IMR-90 (cell line): ENCODE measurements around the gene M6PR. TPM values are rescaled to one million over a fixed set of nuclear protein-coding genes. Genes with fewer than 3 reads are reported as not detected.

Experiments used
- ATAC-seq: fragments of 200-7000 bp; cut with Tn5 transposase; 2 replicates; pipeline ENCODE4 v1.9.1; 2020; ENCODE audit warnings: low read depth, mild to moderate bottlenecking, moderate library complexity
- BruUV-seq: library from RNA; stranded (reverse); fragments of 400-500 nt; replicated peaks from 2 replicates; lab custom pipeline; 2021; lab: Mats Ljungman, UMichigan
- CTCF ChIA-PET: fragments of 300-600 bp; formaldehyde crosslinking; extraction: SDS; loops from one replicate; lab custom pipeline; 2021; ENCODE audit warnings: antibody characterized with exemption; lab: Yijun Ruan, JAX
- POLR2A ChIA-PET: fragments of 300-600 bp; sonication (Branson Sonifier 250); formaldehyde crosslinking; loops from one replicate; lab custom pipeline; 2022; ENCODE audit warnings: antibody characterized with exemption; ENCODE audit not compliant: unreplicated experiment; lab: Charles Lee
- DNase-seq: peaks from one replicate; pipeline ENCODE4 v3.0.0; 2013
- H2AFZ ChIP-seq: replicated peaks from 2 replicates; pipeline ENCODE3; 2013; ENCODE audit warnings: low read length, mild to moderate bottlenecking; ENCODE audit not compliant: poor library complexity
- H2AK5ac ChIP-seq: 2 replicates; pipeline ENCODE4 v1.6.1; 2013; ENCODE audit warnings: low read depth, low read length, inconsistent platforms
- H2AK9ac ChIP-seq: replicated peaks from 2 replicates; pipeline ENCODE3; 2013; ENCODE audit warnings: mild to moderate bottlenecking, low read depth, low read length, moderate library complexity; ENCODE audit not compliant: poor library complexity
- H2BK120ac ChIP-seq: 2 replicates; pipeline ENCODE4 v1.6.1; 2013; ENCODE audit warnings: low read depth, low read length, inconsistent platforms
- H2BK15ac ChIP-seq: 3 replicates; pipeline ENCODE4 v1.6.1; 2013; ENCODE audit warnings: low read depth, low read length, inconsistent platforms
- H2BK20ac ChIP-seq: 2 replicates; pipeline ENCODE4 v1.6.1; 2013; ENCODE audit warnings: low read depth, mild to moderate bottlenecking, inconsistent platforms, low read length, moderate library complexity
- H2BK5ac ChIP-seq: 2 replicates; pipeline ENCODE4 v1.6.1; 2013; ENCODE audit warnings: mild to moderate bottlenecking, low read depth, low read length, inconsistent platforms; ENCODE audit not compliant: poor library complexity, severe bottlenecking
- H3K14ac ChIP-seq: replicated peaks from 2 replicates; pipeline ENCODE4 v1.6.1; 2013; ENCODE audit warnings: low read depth, low read length, inconsistent platforms
- H3K18ac ChIP-seq: 2 replicates; pipeline ENCODE4 v1.6.1; 2013; ENCODE audit warnings: low read depth, low read length, control low read depth
- H3K23ac ChIP-seq: 2 replicates; pipeline ENCODE4 v1.6.1; 2013; ENCODE audit warnings: low read depth, low read length, inconsistent platforms
- H3K27ac ChIP-seq: 2 replicates; pipeline ENCODE4 v1.5.1; 2013; ENCODE audit warnings: mild to moderate bottlenecking, control low read depth, low read length; ENCODE audit not compliant: insufficient read depth
- H3K27me3 ChIP-seq: 2 replicates; pipeline ENCODE4 v1.6.1; 2013; ENCODE audit warnings: low read length; ENCODE audit not compliant: control insufficient read depth, insufficient read depth
- H3K36me3 ChIP-seq: 2 replicates; pipeline ENCODE4 v1.6.1; 2013; ENCODE audit warnings: low read length, mixed read lengths; ENCODE audit not compliant: control insufficient read depth, insufficient read depth
- H3K4ac ChIP-seq: 2 replicates; pipeline ENCODE4 v1.6.1; 2013; ENCODE audit warnings: low read depth, low read length, inconsistent platforms
- H3K4me1 ChIP-seq: 2 replicates; pipeline ENCODE4 v1.6.1; 2013; ENCODE audit warnings: low read length, mixed read lengths; ENCODE audit not compliant: control insufficient read depth, insufficient read depth
- H3K4me2 ChIP-seq: 2 replicates; pipeline ENCODE4 v1.6.1; 2013; ENCODE audit warnings: low read depth, mild to moderate bottlenecking, control low read depth, low read length, moderate library complexity
- H3K4me3 ChIP-seq: 2 replicates; pipeline ENCODE4 v1.5.1; 2013; ENCODE audit warnings: low read depth, mild to moderate bottlenecking, control low read depth, low read length, moderate library complexity; ENCODE audit not compliant: insufficient read depth
- H3K56ac ChIP-seq: 2 replicates; pipeline ENCODE4 v1.6.1; 2013; ENCODE audit warnings: low read length, inconsistent platforms; ENCODE audit not compliant: insufficient read depth; ENCODE audit errors: extremely low read depth
- H3K79me1 ChIP-seq, 2 experiments: 2 replicates each; pipeline ENCODE4 v1.6.1; 2013; ENCODE audit warnings: low read length in 2 of 2, inconsistent platforms in 1 of 2, low read depth in 1 of 2
- H3K9ac ChIP-seq: 2 replicates; pipeline ENCODE4 v1.6.1; 2013; ENCODE audit warnings: low read depth, low read length, control low read depth
- H3K9me1 ChIP-seq: 2 replicates; pipeline ENCODE4 v1.6.1; 2013; ENCODE audit warnings: low read length, inconsistent platforms; ENCODE audit not compliant: insufficient read depth
- H3K9me3 ChIP-seq: 2 replicates; pipeline ENCODE4 v1.6.1; 2013; ENCODE audit warnings: low read length; ENCODE audit not compliant: control insufficient read depth, insufficient read depth
- H4K20me1 ChIP-seq: 2 replicates; pipeline ENCODE4 v1.6.1; 2013; ENCODE audit warnings: low read length, inconsistent platforms; ENCODE audit not compliant: insufficient read depth
- H4K5ac ChIP-seq: 2 replicates; pipeline ENCODE4 v1.6.1; 2013; ENCODE audit warnings: mild to moderate bottlenecking, low read depth, low read length, control low read depth
- H4K8ac ChIP-seq, 2 experiments: 2 replicates each; pipeline ENCODE4 v1.6.1; 2013; ENCODE audit warnings: low read depth in 2 of 2, low read length in 2 of 2, control low read depth in 1 of 2, inconsistent platforms in 1 of 2
- H4K91ac ChIP-seq: 2 replicates; pipeline ENCODE4 v1.6.1; 2013; ENCODE audit warnings: low read depth, low read length, inconsistent platforms; ENCODE audit not compliant: insufficient read depth
- BHLHE40 ChIP-seq: fragments of 150-350 bp; IDR thresholded peaks from 2 replicates; pipeline ENCODE4 v1.6.1; 2016; ENCODE audit warnings: mild to moderate bottlenecking, low read depth, low read length
- CEBPB ChIP-seq: IDR thresholded peaks from 2 replicates; pipeline ENCODE4 v1.6.1; 2012; ENCODE audit warnings: low read depth, low read length, improper control_type of control experiment
- CHD1 ChIP-seq: IDR thresholded peaks from 2 replicates; pipeline ENCODE4 v1.6.1; 2012; ENCODE audit warnings: low read depth, low read length, improper control_type of control experiment
- CTCF ChIP-seq: conservative IDR thresholded peaks from 2 replicates; pipeline ENCODE4 v1.5.1; 2012; ENCODE audit warnings: mild to moderate bottlenecking, low read depth, low read length, improper control_type of control experiment
- ELK1 ChIP-seq: fragments of 150-350 bp; IDR thresholded peaks from 2 replicates; pipeline ENCODE4 v1.6.1; 2016; ENCODE audit warnings: low read depth, mild to moderate bottlenecking, low read length, moderate library complexity, borderline replicate concordance
- FOS ChIP-seq: fragments of 150-350 bp; IDR thresholded peaks from 2 replicates; pipeline ENCODE4 v1.6.1; 2016; ENCODE audit warnings: low read depth, low read length
- MAFK ChIP-seq: IDR thresholded peaks from 2 replicates; pipeline ENCODE4 v1.6.1; 2012; ENCODE audit warnings: low read depth, low read length, improper control_type of control experiment
- MAZ ChIP-seq: IDR thresholded peaks from 2 replicates; pipeline ENCODE4 v1.6.1; 2012; ENCODE audit warnings: low read depth, mild to moderate bottlenecking, low read length, improper control_type of control experiment, moderate library complexity, borderline replicate concordance
- MXI1 ChIP-seq: IDR thresholded peaks from 2 replicates; pipeline ENCODE4 v1.6.1; 2012; ENCODE audit warnings: low read depth, mild to moderate bottlenecking, low read length, moderate library complexity, borderline replicate concordance
- NFE2L2 ChIP-seq: fragments of 150-350 bp; IDR thresholded peaks from 2 replicates; pipeline ENCODE4 v1.6.1; 2016; ENCODE audit warnings: low read depth, mild to moderate bottlenecking, low read length
- POLR2A ChIP-seq: IDR thresholded peaks from 2 replicates; pipeline ENCODE4 v1.6.1; 2012; ENCODE audit warnings: mild to moderate bottlenecking, low read depth, low read length
- RAD21 ChIP-seq: IDR thresholded peaks from 2 replicates; pipeline ENCODE4 v1.6.1; 2012; ENCODE audit warnings: low read length, improper control_type of control experiment
- RCOR1 ChIP-seq: IDR thresholded peaks from 2 replicates; pipeline ENCODE4 v1.6.1; 2012; ENCODE audit warnings: mild to moderate bottlenecking, low read length, improper control_type of control experiment; ENCODE audit not compliant: insufficient replicate concordance
- RFX5 ChIP-seq: IDR thresholded peaks from 2 replicates; pipeline ENCODE4 v1.8.0; 2012; ENCODE audit warnings: low read depth, mild to moderate bottlenecking, low read length, moderate library complexity
- SMC3 ChIP-seq: fragments of 150-350 bp; IDR thresholded peaks from 2 replicates; pipeline ENCODE4 v1.6.1; 2016; ENCODE audit warnings: low read depth, mild to moderate bottlenecking, antibody characterized with exemption, low read length, moderate library complexity
- USF2 ChIP-seq: fragments of 150-350 bp; IDR thresholded peaks from 2 replicates; pipeline ENCODE4 v1.6.1; 2017; ENCODE audit warnings: mild to moderate bottlenecking, antibody characterized with exemption, low read length, low read depth
- WGBS, 2 experiments: methylation state at CpG; one replicate each; pipeline versions ENCODE4 v1.1.5 to v1.1.7; 2013; ENCODE audit warnings: missing lambda C conversion rate in 2 of 2; ENCODE audit not compliant: insufficient read length in 1 of 2; ENCODE audit errors: extremely low coverage in 2 of 2; 5-methylcytosine and 5-hydroxymethylcytosine counted together
- dilution Hi-C: fragments of 300-500 bp; cut with HindIII; formaldehyde crosslinking; loops from one replicate; pipeline ENCODE4 v1.14.3; 2018; ENCODE audit warnings: low sequenced_read_pairs; ENCODE audit not compliant: unreplicated experiment
- in situ Hi-C: fragments of 300-500 bp; cut with MboI; formaldehyde crosslinking; loops from 3 replicates; pipeline ENCODE4 v1.14.3; 2019; ENCODE audit warnings: low sequenced_read_pairs, inconsistent platforms, mixed read lengths
- intact Hi-C: fragments of 100-400 bp; cut with micrococcal nuclease; formaldehyde crosslinking; loops from 2 replicates; pipeline ENCODE4 v1.10.0; 2022
- polyA plus RNA-seq, 3 experiments: library from polyadenylated mRNA; depleted of rRNA; stranded (reverse); fragments of >200 nt; gene quantifications; 2 replicates each; pipeline ENCODE4 v1.2.3, GENCODE V29; 2012; ENCODE audit warnings: low replicate concordance in 1 of 3
- total RNA-seq: library from RNA; depleted of rRNA; stranded (reverse); fragments of >200 nt; gene quantifications from 2 replicates; pipeline ENCODE4 v1.2.3, GENCODE V29; 2012

The M6PR gene
- total and polyA plus RNA-seq, 2 of the 4 experiments (the other 2 are of a cell fraction) = 86.6 to 140 TPM

- no CpG with 5 or more reads among the region's 1 CpG for WGBS, 2 experiments
- no peak for TF ChIP-seq FOS
- TF ChIP-seq USF2 = no peak
- no peak for TF ChIP-seq MAZ
- no peak for TF ChIP-seq BHLHE40
- no peak for TF ChIP-seq CEBPB
- no peak for TF ChIP-seq CHD1
- no peak for TF ChIP-seq SMC3
- no peak for TF ChIP-seq RCOR1
- no peak for TF ChIP-seq NFE2L2
- no peak for TF ChIP-seq POLR2A
- TF ChIP-seq ELK1 = no peak
- TF ChIP-seq MAFK = no peak
- TF ChIP-seq MXI1 = no peak
- no peak for TF ChIP-seq RAD21
- no peak for TF ChIP-seq RFX5
- TF ChIP-seq CTCF = no peak
- Histone ChIP-seq H3K9ac (no peak overlapping the region), H3K9me3 (peaks cover 8% of the 10 kb centered on the region), H3K18ac (no peak overlapping the region), H4K91ac (no peak overlapping the region), H3K4me3 (no peak overlapping the region), H3K27ac (no peak overlapping the region), H2BK20ac (no peak overlapping the region), H3K23ac (no peak overlapping the region), H2BK5ac (no peak overlapping the region), H3K36me3 (no peaks in the 10 kb centered on the region), H3K9me1 (no peaks in the 10 kb centered on the region), H4K20me1 (no peaks in the 10 kb centered on the region), H4K5ac (no peak overlapping the region), H3K56ac (no peak overlapping the region), H3K14ac (no peak overlapping the region), H2AK9ac (no peak overlapping the region), H3K4me2 (no peak overlapping the region), H2AFZ (no peak overlapping the region), H2AK5ac (no peak overlapping the region), H3K4ac (no peak overlapping the region), H2BK120ac (no peak overlapping the region), H3K4me1 (no peaks in the 10 kb centered on the region), H3K27me3 (no peaks in the 10 kb centered on the region), H2BK15ac (no peak overlapping the region), H3K79me1 (no peaks in the 10 kb centered on the region), H4K8ac (no peak overlapping the region)
- ChIA-PET CTCF (no interaction called here), POLR2A (no interaction called here)
- intact Hi-C loops = no loop called here
- DNase-seq (no peak), ATAC-seq (no peak)
- dilution Hi-C loops = no loop called here
- BruUV-seq = no TSS peak
- in situ Hi-C loops = no loop called here
These were observed 21.0 kb upstream of the M6PR start for GRCh38 chr12:8970432-8970831.
